HG02840 (cell line): ENCODE results near the gene PCDHB3.
"Not testable (repeated sequence)": the region's sequence is repeated elsewhere in the genome, so short reads cannot be mapped to it uniquely, and the experiment has no call there.

ENCODE experiments used
- ATAC-seq: cut with Tn5 transposase; IDR thresholded peaks from one replicate; pipeline ENCODE4 v1.9.1; 2021; ENCODE audit warnings: mild to moderate bottlenecking, moderate library complexity, moderate number of reproducible peaks; ENCODE audit not compliant: unreplicated experiment, low FRiP score

The PCDHB3 gene

GRCh38 chr5:141100243-141100805, at the start of gene PCDHB3:
TSS of gene PCDHB3 (plus strand) at chr5:141100473. CDS start at chr5:141100650, 177 bp downstream.
- no peak for ATAC-seq

- no peak for ATAC-seq
Measured at GRCh38 chr5:141050622-141051520, 49.4 kb upstream of the PCDHB3 start, which contains the start of gene PCDHB1. TSS of gene PCDHB1 (plus strand) at chr5:141051374. CDS start at chr5:141051471, 97 bp downstream.

GRCh38 chr5:141051521-141051866, 48.8 kb upstream of the PCDHB3 start:
- no peak for ATAC-seq

- ATAC-seq = no peak
Measured at GRCh38 chr5:141077826-141078225, 22.4 kb upstream of the PCDHB3 start.

GRCh38 chr5:141082228-141082627, 18.0 kb upstream of the PCDHB3 start:
- ATAC-seq = no peak

GRCh38 chr5:141084487-141084989, 15.7 kb upstream of the PCDHB3 start:
- ATAC-seq = no peak

GRCh38 chr5:141094481-141095262, 5.6 kb upstream of the PCDHB3 start, which contains the start of gene PCDHB2:
TSS of gene PCDHB2 (plus strand) at chr5:141094615. CDS start at chr5:141094791, 176 bp downstream.
- no peak for ATAC-seq

GRCh38 chr5:141095263-141095641, 5.0 kb upstream of the PCDHB3 start:
- ATAC-seq = no peak

- not testable (repeated sequence) for ATAC-seq
Measured at GRCh38 chr5:141096181-141096580, 4.1 kb upstream of the PCDHB3 start.

GRCh38 chr5:141096586-141096985, 3.7 kb upstream of the PCDHB3 start:
- not testable (repeated sequence) for ATAC-seq

GRCh38 chr5:141101059-141101458, 786 bp downstream of the PCDHB3 start:
- no peak for ATAC-seq

GRCh38 chr5:141102070-141102469, 1.8 kb downstream of the PCDHB3 start:
- not testable (repeated sequence) for ATAC-seq

GRCh38 chr5:141102471-141102870, 2.2 kb downstream of the PCDHB3 start:
- not testable (repeated sequence) for ATAC-seq

- ATAC-seq = no peak
Measured at GRCh38 chr5:141105350-141105749, 5.1 kb downstream of the PCDHB3 start.

GRCh38 chr5:141119250-141119649, 19.0 kb downstream of the PCDHB3 start:
- ATAC-seq = no peak

- ATAC-seq = no peak
Measured at GRCh38 chr5:141121563-141121962, 21.3 kb downstream of the PCDHB3 start, which contains the start of gene PCDHB4. TSS of gene PCDHB4 (plus strand) at chr5:141121818. CDS start at chr5:141121999, 181 bp downstream.

GRCh38 chr5:141121985-141122384, 21.7 kb downstream of the PCDHB3 start:
- no peak for ATAC-seq

- ATAC-seq = not testable (repeated sequence)
Measured at GRCh38 chr5:141123396-141124135, 23.3 kb downstream of the PCDHB3 start.

GRCh38 chr5:141127305-141127704, 27.0 kb downstream of the PCDHB3 start:
- no peak for ATAC-seq
